Hepatocyte (in vitro differentiated cells): ENCODE data around the gene FILIP1.

Experiments
- EZH2 ChIP-seq: fragments of 200-600 bp; sonication (generic); IDR thresholded peaks from 2 replicates; pipeline ENCODE4 v1.6.1; 2016; ENCODE audit warnings: antibody characterized with exemption, mild to moderate bottlenecking, borderline replicate concordance
- TF ChIP-seq, protein P1 (sequence below): fragments of 200-600 bp; sonication (generic); IDR thresholded peaks from 2 replicates; pipeline ENCODE4 v1.5.1; 2016; ENCODE audit warnings: antibody characterized with exemption, mild to moderate bottlenecking; ENCODE audit not compliant: poor library complexity

DNA sequence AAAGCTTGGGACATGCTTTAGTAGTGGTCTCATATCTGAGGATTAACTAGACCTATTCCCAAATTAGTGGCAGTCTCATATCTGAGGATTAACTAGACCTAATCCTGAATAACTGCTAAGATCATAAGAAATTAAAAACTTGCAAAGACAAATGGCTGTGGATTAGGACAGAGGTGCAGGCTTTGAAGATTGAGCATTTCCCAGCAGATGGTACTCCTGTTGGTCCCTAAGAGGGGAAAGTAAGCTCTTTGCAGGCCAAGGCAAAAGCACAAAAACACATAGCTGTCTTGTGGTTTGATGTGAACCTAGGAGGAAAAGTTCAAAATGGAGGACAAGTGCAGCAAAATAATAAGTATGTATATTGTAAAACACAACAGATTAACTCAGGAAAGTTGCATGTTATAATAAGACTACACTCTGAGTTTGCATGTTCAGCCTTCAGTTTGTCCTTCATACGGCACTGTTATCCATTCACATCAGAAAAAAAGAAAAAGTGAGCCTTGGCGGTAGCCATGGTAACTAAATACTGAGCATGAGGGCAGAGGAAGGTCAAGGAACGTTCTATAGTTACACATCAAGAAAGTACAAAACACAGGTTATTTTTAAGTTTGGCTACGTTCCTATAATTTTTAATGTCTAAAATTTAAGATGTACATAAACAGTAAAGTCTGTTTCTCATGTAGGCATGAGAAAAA, 62.8 kb downstream of the FILIP1 start:
- TF ChIP-seq EZH2, result no peak
- TF ChIP-seq, protein P1, sequence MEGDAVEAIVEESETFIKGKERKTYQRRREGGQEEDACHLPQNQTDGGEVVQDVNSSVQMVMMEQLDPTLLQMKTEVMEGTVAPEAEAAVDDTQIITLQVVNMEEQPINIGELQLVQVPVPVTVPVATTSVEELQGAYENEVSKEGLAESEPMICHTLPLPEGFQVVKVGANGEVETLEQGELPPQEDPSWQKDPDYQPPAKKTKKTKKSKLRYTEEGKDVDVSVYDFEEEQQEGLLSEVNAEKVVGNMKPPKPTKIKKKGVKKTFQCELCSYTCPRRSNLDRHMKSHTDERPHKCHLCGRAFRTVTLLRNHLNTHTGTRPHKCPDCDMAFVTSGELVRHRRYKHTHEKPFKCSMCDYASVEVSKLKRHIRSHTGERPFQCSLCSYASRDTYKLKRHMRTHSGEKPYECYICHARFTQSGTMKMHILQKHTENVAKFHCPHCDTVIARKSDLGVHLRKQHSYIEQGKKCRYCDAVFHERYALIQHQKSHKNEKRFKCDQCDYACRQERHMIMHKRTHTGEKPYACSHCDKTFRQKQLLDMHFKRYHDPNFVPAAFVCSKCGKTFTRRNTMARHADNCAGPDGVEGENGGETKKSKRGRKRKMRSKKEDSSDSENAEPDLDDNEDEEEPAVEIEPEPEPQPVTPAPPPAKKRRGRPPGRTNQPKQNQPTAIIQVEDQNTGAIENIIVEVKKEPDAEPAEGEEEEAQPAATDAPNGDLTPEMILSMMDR, result no peak
